ENCODE data around the gene CSMD2.

Gene CSMD2

GRCh38 chr1:33715195-33715811 is 449.7 kb downstream of the CSMD2 start:
- H3K4me2 ChIP-seq (ENCODE audit: insufficient read depth, low read length) = no peak overlapping the region
- H3K27ac ChIP-seq (ENCODE audit: low read length) = no peak overlapping the region
- no peak for TF ChIP-seq CTCF (IDR thresholded peaks at IDR 0.05; ENCODE audit: borderline replicate concordance, extremely low read depth, low read length, poor library complexity, severe bottlenecking)
- TF ChIP-seq EZH2 (IDR thresholded peaks at IDR 0.05; ENCODE audit: borderline replicate concordance, low read depth, low read length, severe bottlenecking) = no peak
- ATAC-seq (ENCODE audit: insufficient read depth, low read depth) (no peak), DNase-seq (no peak)
- peaks cover 19% of the 10 kb centered on the region for H3K27me3 ChIP-seq (ENCODE audit: insufficient read depth, low read length, poor library complexity)
- H2AFZ ChIP-seq (ENCODE audit: low read depth, low read length) = no peak overlapping the region
- H4K20me1 ChIP-seq (ENCODE audit: insufficient read depth, low read length) = no peaks in the 10 kb centered on the region
- no peaks in the 10 kb centered on the region for H3K79me2 ChIP-seq (ENCODE audit: insufficient read depth, low read length)
- no peak overlapping the region for H3K4me3 ChIP-seq (ENCODE audit: low read depth in 1 of 2, low read length in 2 of 2)
- no peaks in the 10 kb centered on the region for H3K36me3 ChIP-seq (ENCODE audit: insufficient read depth, low read length)
- no peaks in the 10 kb centered on the region for H3K4me1 ChIP-seq (ENCODE audit: insufficient read depth, low read length)
- no peak overlapping the region for H3K9ac ChIP-seq (ENCODE audit: low read depth, low read length)
- H3K9me3 ChIP-seq (ENCODE audit: insufficient read depth, low read length, severe bottlenecking) = no peaks in the 10 kb centered on the region

GRCh38 chr1:33714421-33714820 is 450.6 kb downstream of the CSMD2 start:
- no peaks in the 10 kb centered on the region for H4K20me1 ChIP-seq (ENCODE audit: insufficient read depth, low read length)
- H3K4me3 ChIP-seq (ENCODE audit: low read depth in 1 of 2, low read length in 2 of 2) = no peak overlapping the region
- no peaks in the 10 kb centered on the region for H3K36me3 ChIP-seq (ENCODE audit: insufficient read depth, low read length)
- H3K79me2 ChIP-seq (ENCODE audit: insufficient read depth, low read length) = no peaks in the 10 kb centered on the region
- H3K27me3 ChIP-seq (ENCODE audit: insufficient read depth, low read length, poor library complexity) = peaks cover 10% of the 10 kb centered on the region
- no peak overlapping the region for H3K9ac ChIP-seq (ENCODE audit: low read depth, low read length)
- no peak for ATAC-seq (ENCODE audit: insufficient read depth, low read depth)
- H3K9me3 ChIP-seq (ENCODE audit: insufficient read depth, low read length, severe bottlenecking) = no peaks in the 10 kb centered on the region
- H3K4me2 ChIP-seq (ENCODE audit: insufficient read depth, low read length) = no peak overlapping the region
- H3K27ac ChIP-seq (ENCODE audit: low read length) = no peak overlapping the region
- TF ChIP-seq CTCF (IDR thresholded peaks at IDR 0.05; ENCODE audit: borderline replicate concordance, extremely low read depth, low read length, poor library complexity, severe bottlenecking) (no peak), EZH2 (IDR thresholded peaks at IDR 0.05; ENCODE audit: borderline replicate concordance, low read depth, low read length, severe bottlenecking) (no peak)
- no peak overlapping the region for H2AFZ ChIP-seq (ENCODE audit: low read depth, low read length)
- no peaks in the 10 kb centered on the region for H3K4me1 ChIP-seq (ENCODE audit: insufficient read depth, low read length)
- DNase-seq = no peak

GRCh38 chr1:33713058-33713877 is 451.8 kb downstream of the CSMD2 start:
- no peaks in the 10 kb centered on the region for H3K4me1 ChIP-seq (ENCODE audit: insufficient read depth, low read length)
- H2AFZ ChIP-seq (ENCODE audit: low read depth, low read length) = no peak overlapping the region
- H3K27me3 ChIP-seq (ENCODE audit: insufficient read depth, low read length, poor library complexity) = peaks cover 7% of the 10 kb centered on the region
- H3K9ac ChIP-seq (ENCODE audit: low read depth, low read length) = no peak overlapping the region
- H3K4me2 ChIP-seq (ENCODE audit: insufficient read depth, low read length) = no peak overlapping the region
- no peak overlapping the region for H3K4me3 ChIP-seq (ENCODE audit: low read depth in 1 of 2, low read length in 2 of 2)
- H3K79me2 ChIP-seq (ENCODE audit: insufficient read depth, low read length) = no peaks in the 10 kb centered on the region
- DNase-seq (no peak), ATAC-seq (ENCODE audit: insufficient read depth, low read depth) (no peak)
- no peaks in the 10 kb centered on the region for H4K20me1 ChIP-seq (ENCODE audit: insufficient read depth, low read length)
- no peaks in the 10 kb centered on the region for H3K36me3 ChIP-seq (ENCODE audit: insufficient read depth, low read length)
- TF ChIP-seq EZH2 (IDR thresholded peaks at IDR 0.05; ENCODE audit: borderline replicate concordance, low read depth, low read length, severe bottlenecking) (no peak), CTCF (IDR thresholded peaks at IDR 0.05; ENCODE audit: borderline replicate concordance, extremely low read depth, low read length, poor library complexity, severe bottlenecking) (no peak)
- H3K9me3 ChIP-seq (ENCODE audit: insufficient read depth, low read length, severe bottlenecking) = no peaks in the 10 kb centered on the region
- no peak overlapping the region for H3K27ac ChIP-seq (ENCODE audit: low read length)
